GM12878 (cell line): ENCODE data around the gene TMEM37. TPM values are rescaled to one million over a fixed set of nuclear protein-coding genes. Genes with fewer than 3 reads are reported as not detected.

Experiments
- ATAC-seq: fragments of 200-7000 bp; cut with Tn5 transposase; 3 replicates; pipeline ENCODE4 v1.9.1; 2020; ENCODE audit warnings: mild to moderate bottlenecking, moderate library complexity
- BruUV-seq: library from RNA; stranded (reverse); fragments of 400-500 nt; replicated peaks from 2 replicates; lab custom pipeline; 2021; lab: Mats Ljungman, UMichigan
- CTCF ChIA-PET: fragments of 300-600 bp; sonication (Branson Sonifier 250); formaldehyde crosslinking; extraction: SDS; loops from one replicate; lab custom pipeline; 2021; ENCODE audit warnings: inconsistent platforms; lab: Yijun Ruan, JAX
- POLR2A ChIA-PET: fragments of 350-600 bp; formaldehyde crosslinking; extraction: SDS; loops from one replicate; lab custom pipeline; 2021; ENCODE audit warnings: inconsistent platforms; lab: Charles Lee
- RAD21 ChIA-PET: fragments of 300-600 bp; sonication (Branson Sonifier 250); formaldehyde crosslinking; loops from one replicate; lab custom pipeline; 2023; ENCODE audit warnings: antibody characterized with exemption; ENCODE audit not compliant: unreplicated experiment; lab: Charles Lee
- SMC1A ChIA-PET: fragments of 300-600 bp; sonication (Branson Sonifier 250); formaldehyde crosslinking; loops from one replicate; lab custom pipeline; 2023; ENCODE audit not compliant: unreplicated experiment, uncharacterized antibody; lab: Charles Lee
- DNase-seq: peaks from one replicate; pipeline ENCODE4 v3.0.0-alpha.2; 2011; ENCODE audit warnings: low read depth, low spot score
- FAIRE-seq: peaks from 3 replicates; lab custom pipeline; 2011; peaks lifted over from hg19 to GRCh38; lab: Jason Lieb, UNC
- H2AFZ ChIP-seq: 2 replicates; pipeline ENCODE4 v1.6.0; 2011; ENCODE audit warnings: low read depth, low read length, control low read depth; ENCODE audit not compliant: control insufficient read depth
- H3K27ac ChIP-seq: 2 replicates; pipeline ENCODE4 v1.5.1; 2011; ENCODE audit warnings: control low read depth; ENCODE audit not compliant: control insufficient read depth, insufficient read depth
- H3K27me3 ChIP-seq, 2 experiments: replicated peaks in 1 of 2; 2 replicates each; pipeline versions ENCODE4 v1.6.0 to v1.6.1; 2011; ENCODE audit warnings: low read length in 1 of 2; ENCODE audit not compliant: control insufficient read depth in 2 of 2, insufficient read depth in 2 of 2
- H3K36me3 ChIP-seq, 2 experiments: 2 replicates each; pipeline ENCODE4 v1.5.1; 2011; ENCODE audit warnings: low read length in 1 of 2; ENCODE audit not compliant: control insufficient read depth in 2 of 2, insufficient read depth in 2 of 2
- H3K4me1 ChIP-seq: 2 replicates; pipeline ENCODE4 v1.6.1; 2011; ENCODE audit warnings: mild to moderate bottlenecking, low read length, moderate library complexity, mixed read lengths; ENCODE audit not compliant: control insufficient read depth, insufficient read depth
- H3K4me2 ChIP-seq: 2 replicates; pipeline ENCODE4 v1.6.0; 2011; ENCODE audit warnings: control low read depth; ENCODE audit not compliant: control insufficient read depth, insufficient read depth
- H3K4me3 ChIP-seq: fragments of 200-600 bp; sonication (generic); 2 replicates; pipeline ENCODE4 v1.5.1; 2016
- H3K79me2 ChIP-seq: 2 replicates; pipeline ENCODE4 v1.6.0; 2011; ENCODE audit warnings: low read length; ENCODE audit not compliant: control insufficient read depth, insufficient read depth
- H3K9ac ChIP-seq: 2 replicates; pipeline ENCODE4 v1.8.0; 2011; ENCODE audit warnings: low read length, control low read depth, mixed read lengths; ENCODE audit not compliant: control insufficient read depth, insufficient read depth
- H3K9me3 ChIP-seq: replicated peaks from 3 replicates; pipeline ENCODE4 v1.5.1; 2011; ENCODE audit warnings: mild to moderate bottlenecking, low read length; ENCODE audit not compliant: control insufficient read depth, insufficient read depth
- H4K20me1 ChIP-seq: 2 replicates; pipeline ENCODE4 v1.6.0; 2011; ENCODE audit not compliant: control insufficient read depth, insufficient read depth
- BRCA1 ChIP-seq: IDR thresholded peaks from 2 replicates; pipeline ENCODE4 v1.6.1; 2011; ENCODE audit warnings: low read depth, low read length, improper control_type of control experiment
- CREB1 ChIP-seq: IDR thresholded peaks from 2 replicates; pipeline ENCODE4 v1.6.1; 2012; ENCODE audit warnings: low read depth, mild to moderate bottlenecking, inconsistent platforms
- JUNB ChIP-seq: IDR thresholded peaks from 2 replicates; pipeline ENCODE4 v1.6.1; 2016; ENCODE audit warnings: antibody characterized with exemption, mild to moderate bottlenecking
- MYB ChIP-seq: fragments of 150-350 bp; IDR thresholded peaks from 2 replicates; pipeline ENCODE4 v1.6.1; 2014; ENCODE audit warnings: mild to moderate bottlenecking, low read depth, low read length, borderline replicate concordance
- MYC ChIP-seq: IDR thresholded peaks from 2 replicates; pipeline ENCODE4 v1.6.1; 2011; ENCODE audit warnings: mild to moderate bottlenecking, low read length, moderate library complexity, inconsistent platforms; ENCODE audit not compliant: insufficient read depth, insufficient replicate concordance, insufficient read length, severe bottlenecking
- NBN ChIP-seq: fragments of 450-650 bp; IDR thresholded peaks from 2 replicates; pipeline ENCODE4 v1.6.1; 2016
- NFIC ChIP-seq: IDR thresholded peaks from 2 replicates; pipeline ENCODE4 v1.6.1; 2012; ENCODE audit warnings: low read depth, mild to moderate bottlenecking, inconsistent platforms, low read length, moderate library complexity
- SMAD1 ChIP-seq: fragments of 450-650 bp; IDR thresholded peaks from 2 replicates; pipeline ENCODE4 v1.6.1; 2018; ENCODE audit warnings: mild to moderate bottlenecking, low read depth; ENCODE audit not compliant: partially characterized antibody
- SPI1 ChIP-seq: IDR thresholded peaks from 2 replicates; pipeline ENCODE4 v1.6.1; 2011; ENCODE audit warnings: low read depth, mild to moderate bottlenecking, low read length, moderate library complexity, borderline replicate concordance; ENCODE audit not compliant: insufficient read depth
- TAF1 ChIP-seq: IDR thresholded peaks from 2 replicates; pipeline ENCODE4 v1.6.1; 2011; ENCODE audit warnings: mild to moderate bottlenecking, low read depth, low read length, borderline replicate concordance
- ZNF384 ChIP-seq: IDR thresholded peaks from 2 replicates; pipeline ENCODE4 v1.6.1; 2012; ENCODE audit warnings: low read depth, mild to moderate bottlenecking, low read length, improper control_type of control experiment, borderline replicate concordance
- WGBS: methylation state at CpG from one replicate; pipeline ENCODE4 v1.1.6; 2016; ENCODE audit warnings: low lambda C conversion rate; ENCODE audit not compliant: insufficient replicate concordance, insufficient coverage; ENCODE audit errors: missing lambda C conversion rate; 5-methylcytosine and 5-hydroxymethylcytosine counted together
- in situ Hi-C: fragments of 300-500 bp; cut with MboI; formaldehyde crosslinking; loops from 9 replicates; pipeline ENCODE4 v1.14.3; 2018; ENCODE audit warnings: mixed read lengths
- intact Hi-C: fragments of 100-400 bp; cut with micrococcal nuclease; formaldehyde crosslinking; loops from one replicate; pipeline ENCODE4 v1.14.2; 2022; ENCODE audit not compliant: unreplicated experiment
- polyA plus RNA-seq, 11 experiments: library from polyadenylated mRNA; depleted of rRNA in 4 of 11; unstranded in 6 of 11; stranded (reverse) in 5 of 11; fragments of >200 nt; fragmentation: Nextera tagmentation in 4 of 11; fragmentation: Illumina TruSeq in 1 of 11; extraction: Ambion mirVana in 4 of 11; extraction: Trizol in 1 of 11; gene quantifications; 1 replicate in 1 of 11; 2 replicates in 10 of 11; pipeline versions ENCODE4 v1.2.1 to v1.2.3, GENCODE V29; 2011 to 2016; ENCODE audit warnings: inconsistent platforms in 2 of 11, missing spikeins in 2 of 11, low read depth in 1 of 11
- total RNA-seq, 4 experiments: library from RNA; depleted of rRNA in 3 of 4; stranded (reverse); fragments of >200 nt in 3 of 4; fragmentation: Illumina TruSeq in 1 of 4; extraction: Trizol in 1 of 4; gene quantifications; 2 replicates each; pipeline versions ENCODE4 v1.2.1 to v1.2.3, GENCODE V29; 2013 to 2021
- TF ChIP-seq, protein P1 (sequence below): fragments of 450-650 bp; IDR thresholded peaks from 2 replicates; pipeline ENCODE4 v1.6.1; 2016; ENCODE audit warnings: mild to moderate bottlenecking

TMEM37 gene
- total and polyA plus RNA-seq, 10 of the 15 experiments (the other 5 are each of a cell fraction or from before 2014, with no cell fraction given): 0.07 to 0.67 (median 0.24) TPM; not detected in 3

DNA sequence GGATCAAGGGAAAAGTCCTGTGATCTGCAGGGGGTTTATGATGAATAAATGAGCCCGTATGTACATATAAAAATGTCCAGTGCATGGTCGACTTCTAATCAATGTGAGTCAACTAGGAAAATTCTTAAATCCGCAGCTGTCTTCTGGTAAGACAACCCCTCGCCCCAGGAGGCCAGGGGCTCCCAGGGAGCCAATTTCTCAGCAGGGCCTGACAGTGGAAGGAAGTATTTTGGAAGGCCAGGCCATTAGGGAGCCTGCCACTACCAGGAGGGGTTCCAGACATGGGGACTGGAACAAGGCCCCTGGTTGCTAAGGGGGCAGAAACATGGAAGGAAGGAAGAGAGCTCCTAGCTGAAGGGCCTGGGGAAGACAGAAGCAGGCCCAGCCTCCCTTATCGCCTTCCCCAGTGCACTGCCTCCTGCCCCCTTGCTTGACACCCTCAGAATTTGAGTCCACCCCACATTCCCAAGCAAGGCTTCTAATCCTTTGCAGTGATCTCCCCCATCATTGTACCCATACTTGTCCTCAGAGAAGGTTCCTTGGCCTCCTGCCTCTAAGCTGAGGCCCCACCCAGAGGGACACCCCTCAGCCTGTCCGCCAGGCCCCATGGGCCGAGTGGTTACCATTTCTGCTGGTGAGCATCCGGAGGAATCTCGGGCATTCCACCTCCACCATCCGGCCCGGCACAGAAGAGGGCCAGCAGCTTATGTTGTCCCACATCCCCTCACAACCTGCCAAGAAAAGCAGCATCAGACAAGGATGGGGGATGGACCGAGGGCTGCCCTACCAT, 46.7 kb downstream of the TMEM37 start (continued):
- TF ChIP-seq BRCA1 (no peak), SMAD1 (no peak), JUNB (no peak), MYB (no peak), MYC (no peak), NBN (no peak), ZNF384 (no peak)

DNA sequence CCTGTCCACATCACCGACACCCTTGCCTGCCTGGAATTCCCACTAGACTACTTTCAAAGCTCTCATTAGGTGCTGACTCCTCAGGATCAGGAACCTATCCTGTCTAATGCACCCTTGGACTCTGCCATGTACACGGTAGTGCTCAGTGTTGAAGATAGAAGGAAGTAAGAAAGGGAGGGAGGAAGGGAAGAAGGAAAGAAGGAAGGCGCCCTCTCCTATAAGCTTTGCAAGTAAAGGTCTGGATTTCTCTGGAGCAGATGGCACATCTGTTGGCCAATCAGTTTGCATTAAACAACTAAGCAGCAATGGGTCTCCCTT, 47.3 kb downstream of the TMEM37 start:
- WGBS: 18% methylated on average over 3 of the region's 3 CpGs
- no peak overlapping the region for H3K27ac ChIP-seq

More for the DNA sequence above, 47.3 kb downstream of the TMEM37 start:
- SMC1A ChIA-PET: interaction anchor here (1.4 to 7.8 kb wide), 5 partner anchors 17 to 75 kb away, joined by 3 to 62 read pairs (median 5); no protein-coding TSS in a partner anchor
- ATAC-seq (no peak), FAIRE-seq (no peak)
- BruUV-seq: no TSS peak
- in situ Hi-C loops: no loop called here
- CTCF ChIA-PET: interaction anchor here (0.6 to 9.2 kb wide), 9 partner anchors 8 to 759 kb away, joined by 3 to 187 read pairs (median 4); partner anchors contain the start of gene TMEM177
- Histone ChIP-seq H3K36me3 (no peaks in the 10 kb centered on the region), H3K79me2 (no peaks in the 10 kb centered on the region), H3K4me1 (no peaks in the 10 kb centered on the region), H4K20me1 (no peaks in the 10 kb centered on the region)
- TF ChIP-seq, protein P1, sequence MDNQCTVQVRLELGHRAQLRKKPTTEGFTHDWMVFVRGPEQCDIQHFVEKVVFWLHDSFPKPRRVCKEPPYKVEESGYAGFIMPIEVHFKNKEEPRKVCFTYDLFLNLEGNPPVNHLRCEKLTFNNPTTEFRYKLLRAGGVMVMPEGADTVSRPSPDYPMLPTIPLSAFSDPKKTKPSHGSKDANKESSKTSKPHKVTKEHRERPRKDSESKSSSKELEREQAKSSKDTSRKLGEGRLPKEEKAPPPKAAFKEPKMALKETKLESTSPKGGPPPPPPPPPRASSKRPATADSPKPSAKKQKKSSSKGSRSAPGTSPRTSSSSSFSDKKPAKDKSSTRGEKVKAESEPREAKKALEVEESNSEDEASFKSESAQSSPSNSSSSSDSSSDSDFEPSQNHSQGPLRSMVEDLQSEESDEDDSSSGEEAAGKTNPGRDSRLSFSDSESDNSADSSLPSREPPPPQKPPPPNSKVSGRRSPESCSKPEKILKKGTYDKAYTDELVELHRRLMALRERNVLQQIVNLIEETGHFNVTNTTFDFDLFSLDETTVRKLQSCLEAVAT: no peak
- TF ChIP-seq NFIC: no peak
- no peak for TF ChIP-seq CREB1
- TF ChIP-seq SMAD1: no peak
- TF ChIP-seq SPI1: no peak
- TF ChIP-seq TAF1: no peak
- TF ChIP-seq, all 136 proteins: peak for 0
- no peaks in the 10 kb centered on the region for H3K27me3 ChIP-seq
- intact Hi-C loops: loop anchor here (5.0 kb wide), 2 partner anchors 167 to 597 kb away; no protein-coding TSS in a partner anchor
- no peak overlapping the region for H2AFZ ChIP-seq
- no peak overlapping the region for H3K4me3 ChIP-seq
- RAD21 ChIA-PET: interaction anchor here (0.6 to 3.0 kb wide), 3 partner anchors 15 to 69 kb away, joined by 3 to 13 read pairs (median 7); no protein-coding TSS in a partner anchor
- H3K9ac ChIP-seq: no peak overlapping the region
- H3K4me2 ChIP-seq: no peak overlapping the region
- POLR2A ChIA-PET: no interaction called here
- H3K9me3 ChIP-seq: no peaks in the 10 kb centered on the region
- DNase-seq: no peak
